Activated CD8-positive, alpha-beta memory T cell treated with anti-CD3 and anti-CD28 coated beads, Interleukin-2, amount 50 U/mL, for 24 hours (primary cell): ENCODE data around the gene ARHGDIA.

Experiments used
- DNase-seq: peaks from one replicate; pipeline ENCODE4 v3.0.0-alpha.2; 2020; ENCODE audit errors: extremely low read depth

The ARHGDIA gene

GRCh38 chr17:81888988-81889595, 18.0 kb upstream of the ARHGDIA start:
- no peak for DNase-seq

GRCh38 chr17:81888105-81888987, 17.2 kb upstream of the ARHGDIA start:
- no peak for DNase-seq

GRCh38 chr17:81885869-81886548, 14.9 kb upstream of the ARHGDIA start:
- DNase-seq, result no peak

GRCh38 chr17:81885454-81885853, 14.3 kb upstream of the ARHGDIA start:
- no peak for DNase-seq

- no peak for DNase-seq
Observed at GRCh38 chr17:81884968-81885367, 13.8 kb upstream of the ARHGDIA start.

GRCh38 chr17:81884520-81884919, 13.4 kb upstream of the ARHGDIA start:
- DNase-seq, result no peak

- DNase-seq, result no peak
Observed at GRCh38 chr17:81879121-81879520, 8.0 kb upstream of the ARHGDIA start.

- no peak for DNase-seq
Observed at GRCh38 chr17:81878294-81878693, 7.2 kb upstream of the ARHGDIA start.

GRCh38 chr17:81877569-81877968, 6.4 kb upstream of the ARHGDIA start:
- no peak for DNase-seq

- peak; percentile 86 for DNase-seq
Observed at GRCh38 chr17:81871387-81872230, 472 bp upstream of the ARHGDIA start.

- no peak for DNase-seq
Observed at GRCh38 chr17:81870131-81870980, 781 bp downstream of the ARHGDIA start.

- DNase-seq, result no peak
Observed at GRCh38 chr17:81869221-81870130, 1.7 kb downstream of the ARHGDIA start.

GRCh38 chr17:81868674-81869220, 2.4 kb downstream of the ARHGDIA start:
- DNase-seq, result no peak

- DNase-seq, result no peak
Observed at GRCh38 chr17:81867991-81868673, 3.0 kb downstream of the ARHGDIA start.

- DNase-seq, result no peak
Observed at GRCh38 chr17:81867170-81867990, 3.8 kb downstream of the ARHGDIA start.

GRCh38 chr17:81866440-81867169, 4.5 kb downstream of the ARHGDIA start:
- DNase-seq, result no peak

- no peak for DNase-seq
Observed at GRCh38 chr17:81865733-81866439, 5.3 kb downstream of the ARHGDIA start.
